ENCODE measurements around the gene SMAD2. TPM values are rescaled to one million over a fixed set of nuclear protein-coding genes. Genes with fewer than 3 reads are reported as not detected.

SMAD2 gene
- total and polyA plus RNA-seq, 4 donors: 11.8 to 31.3 (median 22.8) TPM

DNA sequence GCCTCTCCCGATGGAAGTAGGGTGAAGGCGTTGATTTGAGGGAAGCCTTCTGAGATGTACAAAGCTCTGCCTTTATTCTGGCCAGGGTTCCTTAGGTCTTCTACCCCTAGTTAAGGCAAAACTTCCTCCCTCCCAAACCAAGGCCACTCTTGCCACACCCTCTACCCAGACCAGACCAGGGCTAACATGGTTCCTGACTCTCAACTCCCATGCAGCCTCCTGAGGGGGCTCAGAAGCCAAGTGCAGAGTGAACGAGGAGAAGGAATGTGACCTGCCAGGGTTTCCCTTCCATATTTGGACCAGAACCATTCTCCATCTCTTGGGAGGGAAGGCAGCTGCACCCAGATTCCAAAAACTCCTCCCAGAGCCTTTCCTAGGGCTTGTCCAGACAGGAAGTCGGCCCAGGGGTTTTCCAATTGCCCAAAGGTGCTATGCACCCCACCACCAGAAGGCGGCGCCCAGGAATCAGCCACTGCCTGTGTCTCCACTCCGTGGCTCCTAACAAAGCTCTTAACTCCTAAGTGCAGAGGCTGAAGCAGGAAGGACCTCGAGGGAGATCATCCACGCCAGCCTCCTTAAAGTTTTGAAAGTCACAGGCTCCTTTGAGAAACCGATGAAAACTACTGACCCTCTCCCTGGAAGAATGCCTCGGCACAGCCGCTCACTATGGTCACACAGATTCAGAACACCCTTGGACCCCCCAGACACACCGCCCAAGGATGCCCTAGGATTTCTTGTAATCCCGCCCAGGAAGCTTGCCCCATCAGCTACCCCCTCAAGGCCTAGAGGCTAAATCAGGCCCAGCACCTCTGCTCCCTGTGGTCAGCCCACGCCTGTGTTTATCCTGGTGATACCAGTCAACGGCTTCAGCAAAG is 157.8 kb downstream of the SMAD2 start:
- Histone ChIP-seq H3K36me3 (ENCODE audit: control insufficient read depth in 4 of 4, insufficient read depth in 3 of 4, low read depth in 1 of 4, low read length in 3 of 4) (no peaks in the 10 kb centered on the region), H3K27me3 (ENCODE audit: control insufficient read depth in 4 of 4, insufficient read depth in 4 of 4, low read length in 3 of 4) (no peaks in the 10 kb centered on the region), H3K9ac (ENCODE audit: low read depth in 1 of 2, low read length in 2 of 2) (no peak overlapping the region), H3K27ac (ENCODE audit: low read depth in 1 of 2, low read length in 2 of 2) (no peak overlapping the region), H3K4me3 (ENCODE audit: low read depth in 1 of 3, low read length in 3 of 3) (no peak overlapping the region), H3K9me3 (ENCODE audit: control insufficient read depth in 4 of 4, low read length in 3 of 4) (no peaks in the 10 kb centered on the region), H3K4me1 (ENCODE audit: control insufficient read depth in 4 of 4, insufficient read depth in 4 of 4, low read length in 3 of 4) (no peaks in the 10 kb centered on the region)
- TF ChIP-seq, protein P1, sequence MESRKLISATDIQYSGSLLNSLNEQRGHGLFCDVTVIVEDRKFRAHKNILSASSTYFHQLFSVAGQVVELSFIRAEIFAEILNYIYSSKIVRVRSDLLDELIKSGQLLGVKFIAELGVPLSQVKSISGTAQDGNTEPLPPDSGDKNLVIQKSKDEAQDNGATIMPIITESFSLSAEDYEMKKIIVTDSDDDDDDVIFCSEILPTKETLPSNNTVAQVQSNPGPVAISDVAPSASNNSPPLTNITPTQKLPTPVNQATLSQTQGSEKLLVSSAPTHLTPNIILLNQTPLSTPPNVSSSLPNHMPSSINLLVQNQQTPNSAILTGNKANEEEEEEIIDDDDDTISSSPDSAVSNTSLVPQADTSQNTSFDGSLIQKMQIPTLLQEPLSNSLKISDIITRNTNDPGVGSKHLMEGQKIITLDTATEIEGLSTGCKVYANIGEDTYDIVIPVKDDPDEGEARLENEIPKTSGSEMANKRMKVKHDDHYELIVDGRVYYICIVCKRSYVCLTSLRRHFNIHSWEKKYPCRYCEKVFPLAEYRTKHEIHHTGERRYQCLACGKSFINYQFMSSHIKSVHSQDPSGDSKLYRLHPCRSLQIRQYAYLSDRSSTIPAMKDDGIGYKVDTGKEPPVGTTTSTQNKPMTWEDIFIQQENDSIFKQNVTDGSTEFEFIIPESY (IDR thresholded peaks at IDR 0.05): no peak
- TF ChIP-seq, protein P2, sequence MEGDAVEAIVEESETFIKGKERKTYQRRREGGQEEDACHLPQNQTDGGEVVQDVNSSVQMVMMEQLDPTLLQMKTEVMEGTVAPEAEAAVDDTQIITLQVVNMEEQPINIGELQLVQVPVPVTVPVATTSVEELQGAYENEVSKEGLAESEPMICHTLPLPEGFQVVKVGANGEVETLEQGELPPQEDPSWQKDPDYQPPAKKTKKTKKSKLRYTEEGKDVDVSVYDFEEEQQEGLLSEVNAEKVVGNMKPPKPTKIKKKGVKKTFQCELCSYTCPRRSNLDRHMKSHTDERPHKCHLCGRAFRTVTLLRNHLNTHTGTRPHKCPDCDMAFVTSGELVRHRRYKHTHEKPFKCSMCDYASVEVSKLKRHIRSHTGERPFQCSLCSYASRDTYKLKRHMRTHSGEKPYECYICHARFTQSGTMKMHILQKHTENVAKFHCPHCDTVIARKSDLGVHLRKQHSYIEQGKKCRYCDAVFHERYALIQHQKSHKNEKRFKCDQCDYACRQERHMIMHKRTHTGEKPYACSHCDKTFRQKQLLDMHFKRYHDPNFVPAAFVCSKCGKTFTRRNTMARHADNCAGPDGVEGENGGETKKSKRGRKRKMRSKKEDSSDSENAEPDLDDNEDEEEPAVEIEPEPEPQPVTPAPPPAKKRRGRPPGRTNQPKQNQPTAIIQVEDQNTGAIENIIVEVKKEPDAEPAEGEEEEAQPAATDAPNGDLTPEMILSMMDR (IDR thresholded peaks at IDR 0.05; ENCODE audit: low read depth, low read length, missing input control): peak; percentile 72
- TF ChIP-seq EGR1 (IDR thresholded peaks at IDR 0.05; ENCODE audit: low read depth in 2 of 2): no peak
- TF ChIP-seq RAD21 (IDR thresholded peaks at IDR 0.05): peak; percentile 86 to 91
- peak; percentile 67 for DNase-seq (ENCODE audit: low spot score)
- 65% methylated on average over 16 of the region's 16 CpGs for WGBS

DNA sequence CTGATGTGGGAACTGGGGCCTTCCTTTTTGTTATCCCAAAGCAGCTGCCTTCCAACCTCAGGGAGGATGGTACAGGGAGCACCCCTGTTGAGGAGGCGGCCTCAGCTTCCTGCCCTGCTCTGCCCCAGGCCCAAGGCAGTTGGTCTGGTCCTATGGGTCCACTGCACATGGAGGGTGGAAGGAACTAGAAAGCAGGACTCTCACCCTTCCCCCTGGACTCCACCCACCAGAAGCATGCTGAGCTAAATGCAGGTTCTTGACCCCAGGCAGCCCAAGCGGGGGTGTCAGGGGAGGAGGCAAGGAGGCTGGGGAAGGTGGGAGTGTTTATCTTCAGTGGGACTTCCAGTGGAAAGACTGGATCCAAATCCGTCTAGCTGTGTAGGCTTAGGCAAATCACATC is 158.5 kb downstream of the SMAD2 start:
- Histone ChIP-seq H3K27ac (ENCODE audit: low read depth in 1 of 2, low read length in 2 of 2) (no peak overlapping the region), H3K9me3 (ENCODE audit: control insufficient read depth in 4 of 4, low read length in 3 of 4) (no peaks in the 10 kb centered on the region), H3K4me1 (ENCODE audit: control insufficient read depth in 4 of 4, insufficient read depth in 4 of 4, low read length in 3 of 4) (no peaks in the 10 kb centered on the region), H3K27me3 (ENCODE audit: control insufficient read depth in 4 of 4, insufficient read depth in 4 of 4, low read length in 3 of 4) (no peaks in the 10 kb centered on the region), H3K4me3 (ENCODE audit: low read depth in 1 of 3, low read length in 3 of 3) (no peak overlapping the region), H3K36me3 (ENCODE audit: control insufficient read depth in 4 of 4, insufficient read depth in 3 of 4, low read depth in 1 of 4, low read length in 3 of 4) (no peaks in the 10 kb centered on the region), H3K9ac (ENCODE audit: low read depth in 1 of 2, low read length in 2 of 2) (no peak overlapping the region)
- TF ChIP-seq TAF1 (conservative IDR thresholded peaks at IDR 0.05) (no peak), HNF4G (IDR thresholded peaks at IDR 0.05) (no peak), JUND (IDR thresholded peaks at IDR 0.05) (no peak), NR2F2 (IDR thresholded peaks at IDR 0.05) (no peak), EGR1 (IDR thresholded peaks at IDR 0.05; ENCODE audit: low read depth in 2 of 2) (no peak), FOXA1 (IDR thresholded peaks at IDR 0.05) (no peak), SP1 (IDR thresholded peaks at IDR 0.05) (no peak), RAD21 (IDR thresholded peaks at IDR 0.05) (no peak), FOXA2 (IDR thresholded peaks at IDR 0.05) (no peak), GABPA (IDR thresholded peaks at IDR 0.05 in 1 of 2, conservative IDR thresholded peaks at IDR 0.05 in 1 of 2) (no peak), HNF4A (conservative IDR thresholded peaks at IDR 0.05) (no peak)
- TF ChIP-seq, protein P3, sequence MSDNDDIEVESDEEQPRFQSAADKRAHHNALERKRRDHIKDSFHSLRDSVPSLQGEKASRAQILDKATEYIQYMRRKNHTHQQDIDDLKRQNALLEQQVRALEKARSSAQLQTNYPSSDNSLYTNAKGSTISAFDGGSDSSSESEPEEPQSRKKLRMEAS (IDR thresholded peaks at IDR 0.05): no peak
- TF ChIP-seq, protein P4, sequence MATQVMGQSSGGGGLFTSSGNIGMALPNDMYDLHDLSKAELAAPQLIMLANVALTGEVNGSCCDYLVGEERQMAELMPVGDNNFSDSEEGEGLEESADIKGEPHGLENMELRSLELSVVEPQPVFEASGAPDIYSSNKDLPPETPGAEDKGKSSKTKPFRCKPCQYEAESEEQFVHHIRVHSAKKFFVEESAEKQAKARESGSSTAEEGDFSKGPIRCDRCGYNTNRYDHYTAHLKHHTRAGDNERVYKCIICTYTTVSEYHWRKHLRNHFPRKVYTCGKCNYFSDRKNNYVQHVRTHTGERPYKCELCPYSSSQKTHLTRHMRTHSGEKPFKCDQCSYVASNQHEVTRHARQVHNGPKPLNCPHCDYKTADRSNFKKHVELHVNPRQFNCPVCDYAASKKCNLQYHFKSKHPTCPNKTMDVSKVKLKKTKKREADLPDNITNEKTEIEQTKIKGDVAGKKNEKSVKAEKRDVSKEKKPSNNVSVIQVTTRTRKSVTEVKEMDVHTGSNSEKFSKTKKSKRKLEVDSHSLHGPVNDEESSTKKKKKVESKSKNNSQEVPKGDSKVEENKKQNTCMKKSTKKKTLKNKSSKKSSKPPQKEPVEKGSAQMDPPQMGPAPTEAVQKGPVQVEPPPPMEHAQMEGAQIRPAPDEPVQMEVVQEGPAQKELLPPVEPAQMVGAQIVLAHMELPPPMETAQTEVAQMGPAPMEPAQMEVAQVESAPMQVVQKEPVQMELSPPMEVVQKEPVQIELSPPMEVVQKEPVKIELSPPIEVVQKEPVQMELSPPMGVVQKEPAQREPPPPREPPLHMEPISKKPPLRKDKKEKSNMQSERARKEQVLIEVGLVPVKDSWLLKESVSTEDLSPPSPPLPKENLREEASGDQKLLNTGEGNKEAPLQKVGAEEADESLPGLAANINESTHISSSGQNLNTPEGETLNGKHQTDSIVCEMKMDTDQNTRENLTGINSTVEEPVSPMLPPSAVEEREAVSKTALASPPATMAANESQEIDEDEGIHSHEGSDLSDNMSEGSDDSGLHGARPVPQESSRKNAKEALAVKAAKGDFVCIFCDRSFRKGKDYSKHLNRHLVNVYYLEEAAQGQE (IDR thresholded peaks at IDR 0.05): no peak
- TF ChIP-seq, protein P1 (IDR thresholded peaks at IDR 0.05): no peak
- WGBS: 55% methylated on average over 3 of the region's 3 CpGs
- no peak for DNase-seq (ENCODE audit: low spot score)

Measured in liver (tissue), 9 donors.